ENCODE measurements around the gene ARHGEF6. TPM values are rescaled to one million over a fixed set of nuclear protein-coding genes. Genes with fewer than 3 reads are reported as not detected.

ARHGEF6 gene
- total and polyA plus RNA-seq, 12 donors = 9.1 to 37.9 (median 25.0) TPM

GRCh38 chrX:136643243-136643642 is 137.5 kb downstream of the ARHGEF6 start:
- Histone ChIP-seq H3K27ac (no peak overlapping the region), H3K4me3 (no peak overlapping the region), H3K9me3 (replicated peaks in 1 of 3) (no peaks in the 10 kb centered on the region), H3K36me3 (replicated peaks in 1 of 2) (no peaks in the 10 kb centered on the region), H3K27me3 (no peaks in the 10 kb centered on the region), H3K4me1 (replicated peaks in 1 of 2) (no peaks in the 10 kb centered on the region)
- intact Hi-C loops (cut with DNase I) = no loop called here
- DNase-seq = no peak
- WGBS, 4 donors = 59 to 71% (median 70%) methylated on average over 1 of the region's 1 CpG
- TF ChIP-seq POLR2A (IDR thresholded peaks at IDR 0.05) (no peak), CTCF (IDR thresholded peaks at IDR 0.05) (no peak)

GRCh38 chrX:136639506-136640176 is 141.1 kb downstream of the ARHGEF6 start:
- TF ChIP-seq CTCF (IDR thresholded peaks at IDR 0.05) (no peak), POLR2A (IDR thresholded peaks at IDR 0.05) (no peak)
- H3K4me3 ChIP-seq = no peak overlapping the region
- H3K27me3 ChIP-seq = peaks cover 7% of the 10 kb centered on the region
- no peak for DNase-seq
- H3K4me1 ChIP-seq (replicated peaks in 1 of 2) = no peaks in the 10 kb centered on the region
- intact Hi-C loops (cut with DNase I) = no loop called here
- H3K36me3 ChIP-seq (replicated peaks in 1 of 2) = no peaks in the 10 kb centered on the region
- 43 to 71% (median 62%) methylated on average over 3 to 8 of the region's 8 CpGs for WGBS, 4 donors
- H3K9me3 ChIP-seq (replicated peaks in 1 of 3) = no peaks in the 10 kb centered on the region
- H3K27ac ChIP-seq = no peak overlapping the region

GRCh38 chrX:136636121-136636520 is 144.6 kb downstream of the ARHGEF6 start:
- intact Hi-C loops (cut with DNase I) = no loop called here
- H3K27me3 ChIP-seq = peaks cover 13% of the 10 kb centered on the region
- H3K36me3 ChIP-seq (replicated peaks in 1 of 2) = no peaks in the 10 kb centered on the region
- TF ChIP-seq POLR2A (IDR thresholded peaks at IDR 0.05) (no peak), CTCF (IDR thresholded peaks at IDR 0.05) (no peak)
- H3K27ac ChIP-seq = no peak overlapping the region
- no peaks in the 10 kb centered on the region for H3K9me3 ChIP-seq (replicated peaks in 1 of 3)
- no peak overlapping the region for H3K4me3 ChIP-seq
- no peaks in the 10 kb centered on the region for H3K4me1 ChIP-seq (replicated peaks in 1 of 2)
- WGBS, 4 donors = 25 to 31% (median 29%) methylated on average over 1 to 3 of the region's 3 CpGs; no CpG with 5 or more reads in 1 of the 4 donors
- no peak for DNase-seq

- Histone ChIP-seq H3K27me3 (peaks cover 13% of the 10 kb centered on the region), H3K4me1 (replicated peaks in 1 of 2) (no peaks in the 10 kb centered on the region), H3K4me3 (no peak overlapping the region), H3K9me3 (replicated peaks in 1 of 3) (no peaks in the 10 kb centered on the region), H3K36me3 (replicated peaks in 1 of 2) (no peaks in the 10 kb centered on the region), H3K27ac (no peak overlapping the region)
- 70 to 79% (median 76%) methylated on average over 5 to 6 of the region's 6 CpGs for WGBS, 4 donors
- TF ChIP-seq CTCF (IDR thresholded peaks at IDR 0.05) (no peak), POLR2A (IDR thresholded peaks at IDR 0.05) (no peak)
- intact Hi-C loops (cut with DNase I) = no loop called here
- DNase-seq = no peak
These were observed 145.5 kb downstream of the ARHGEF6 start for GRCh38 chrX:136635235-136635634.

All from adrenal gland (tissue), 12 donors.